Neural crest cell (in vitro differentiated cells): ENCODE data around the gene GHRHR. TPM values are rescaled to one million over a fixed set of nuclear protein-coding genes. Genes with fewer than 3 reads are reported as not detected.

Source experiments
- DNase-seq: peaks from one replicate; pipeline ENCODE4 v3.0.0; 2021; ENCODE audit warnings: low read depth, mixed read lengths, low spot score
- H3K27ac Mint-ChIP-seq: one replicate; pipeline ENCODE4 v1.8.0; 2021; ENCODE audit warnings: mild to moderate bottlenecking, mixed read lengths; ENCODE audit not compliant: unreplicated experiment
- H3K27me3 Mint-ChIP-seq: 2 replicates; pipeline ENCODE4 v1.8.0; 2021; ENCODE audit warnings: low read depth, mild to moderate bottlenecking, mixed read lengths
- H3K36me3 Mint-ChIP-seq: 2 replicates; pipeline ENCODE4 v1.8.0; 2021; ENCODE audit warnings: low read depth, mild to moderate bottlenecking, mixed read lengths
- H3K4me1 Mint-ChIP-seq: 2 replicates; pipeline ENCODE4 v1.8.0; 2021; ENCODE audit warnings: mixed read lengths
- H3K4me3 Mint-ChIP-seq: one replicate; pipeline ENCODE4 v1.8.0; 2021; ENCODE audit warnings: mild to moderate bottlenecking, mixed read lengths
- H3K9me3 Mint-ChIP-seq: 2 replicates; pipeline ENCODE4 v1.8.0; 2021; ENCODE audit warnings: mixed read lengths
- CTCF ChIP-seq: fragments of 200-600 bp; sonication (generic); conservative IDR thresholded peaks from 2 replicates; pipeline ENCODE4 v1.5.0; 2021; ENCODE audit warnings: antibody characterized with exemption, mild to moderate bottlenecking
- total RNA-seq: library from RNA; stranded (reverse); gene quantifications from 2 replicates; pipeline ENCODE4 v1.2.1, GENCODE V29; 2021

GHRHR gene
- total RNA-seq, 1 donor from 2014 or later = not detected

- DNase-seq = no peak
- no peak for TF ChIP-seq CTCF
- Mint-ChIP-seq H3K27me3 (no peaks in the 10 kb centered on the region), H3K4me1 (peaks cover 16% of the 10 kb centered on the region), H3K27ac (peak overlapping the region; percentile 78), H3K4me3 (no peak overlapping the region), H3K9me3 (peaks cover 3% of the 10 kb centered on the region), H3K36me3 (no peaks in the 10 kb centered on the region)
These were observed 31.8 kb downstream of the GHRHR start for GRCh38 chr7:30995536-30995935.

DNA sequence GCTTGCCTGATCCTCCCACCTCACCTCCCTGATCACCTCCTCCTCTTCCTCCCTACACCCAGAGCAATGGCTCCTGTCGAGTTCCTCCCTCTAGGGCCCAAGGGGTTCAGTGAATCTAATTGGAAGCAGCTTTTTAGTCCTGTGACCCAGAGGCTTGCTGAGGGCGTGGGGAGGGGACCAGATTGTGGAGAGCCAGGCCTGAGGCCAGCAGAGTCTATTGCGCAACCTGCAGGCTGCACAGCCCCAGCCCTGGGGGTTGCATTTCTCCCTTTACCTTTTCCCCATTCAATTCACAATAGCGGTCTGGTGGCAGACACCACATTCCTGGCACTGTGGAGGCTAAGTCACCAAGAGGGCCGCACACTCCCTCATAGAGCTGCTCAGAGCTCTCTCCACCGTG, 32.5 kb downstream of the GHRHR start:
- no peak for TF ChIP-seq CTCF
- peaks cover 3% of the 10 kb centered on the region for H3K9me3 Mint-ChIP-seq
- H3K4me1 Mint-ChIP-seq = peaks cover 16% of the 10 kb centered on the region
- DNase-seq = no peak
- no peak overlapping the region for H3K4me3 Mint-ChIP-seq
- H3K36me3 Mint-ChIP-seq = no peaks in the 10 kb centered on the region
- peak overlapping the region; percentile 35 for H3K27ac Mint-ChIP-seq
- H3K27me3 Mint-ChIP-seq = no peaks in the 10 kb centered on the region

DNA sequence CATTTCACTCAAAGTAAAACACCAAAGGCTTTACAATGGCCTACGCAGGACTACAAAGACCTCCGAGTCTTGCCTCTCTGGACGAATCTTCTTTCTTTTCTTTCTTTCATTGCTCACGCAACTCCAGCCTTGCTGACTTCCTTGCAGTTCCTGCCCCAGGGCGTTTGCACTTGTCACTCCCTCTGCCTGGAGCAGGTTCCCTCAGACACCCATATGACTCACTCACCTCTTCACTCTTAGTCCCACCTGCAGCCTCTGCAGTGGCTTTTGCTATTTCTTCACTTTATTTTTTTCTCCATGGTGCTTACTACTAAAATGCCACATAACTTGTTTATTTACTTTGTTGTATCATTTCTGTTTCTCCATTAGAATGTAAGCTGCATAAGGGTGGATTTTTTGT, 33.1 kb downstream of the GHRHR start:
- TF ChIP-seq CTCF = no peak
- H3K4me1 Mint-ChIP-seq = peaks cover 16% of the 10 kb centered on the region
- H3K4me3 Mint-ChIP-seq = no peak overlapping the region
- peaks cover 3% of the 10 kb centered on the region for H3K9me3 Mint-ChIP-seq
- H3K27me3 Mint-ChIP-seq = no peaks in the 10 kb centered on the region
- H3K27ac Mint-ChIP-seq = no peak overlapping the region
- DNase-seq = no peak
- no peaks in the 10 kb centered on the region for H3K36me3 Mint-ChIP-seq

DNA sequence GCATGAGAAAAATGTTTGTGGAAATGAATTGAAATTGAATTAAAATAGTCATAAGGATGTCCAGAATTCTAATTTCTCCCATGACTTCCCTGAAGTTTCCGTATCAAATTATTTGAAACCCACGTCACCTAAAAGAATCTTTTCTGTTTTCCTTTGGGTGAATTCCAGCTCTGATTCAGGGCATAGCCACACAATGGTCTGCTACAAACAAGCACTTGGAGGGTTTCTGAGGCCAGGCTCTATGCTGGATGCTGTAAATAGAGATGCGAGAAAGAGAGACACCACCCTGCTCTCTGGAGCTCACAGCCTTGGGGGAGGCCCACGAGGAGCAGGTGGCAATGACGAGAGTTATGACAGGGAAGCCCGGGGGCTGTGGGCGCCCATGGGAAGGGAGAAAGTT, 33.6 kb downstream of the GHRHR start:
- H3K27ac Mint-ChIP-seq = peak overlapping the region; percentile 36
- H3K4me3 Mint-ChIP-seq = no peak overlapping the region
- no peaks in the 10 kb centered on the region for H3K36me3 Mint-ChIP-seq
- H3K9me3 Mint-ChIP-seq = peaks cover 3% of the 10 kb centered on the region
- no peak for DNase-seq
- H3K27me3 Mint-ChIP-seq = no peaks in the 10 kb centered on the region
- TF ChIP-seq CTCF = no peak
- peaks cover 16% of the 10 kb centered on the region for H3K4me1 Mint-ChIP-seq

DNA sequence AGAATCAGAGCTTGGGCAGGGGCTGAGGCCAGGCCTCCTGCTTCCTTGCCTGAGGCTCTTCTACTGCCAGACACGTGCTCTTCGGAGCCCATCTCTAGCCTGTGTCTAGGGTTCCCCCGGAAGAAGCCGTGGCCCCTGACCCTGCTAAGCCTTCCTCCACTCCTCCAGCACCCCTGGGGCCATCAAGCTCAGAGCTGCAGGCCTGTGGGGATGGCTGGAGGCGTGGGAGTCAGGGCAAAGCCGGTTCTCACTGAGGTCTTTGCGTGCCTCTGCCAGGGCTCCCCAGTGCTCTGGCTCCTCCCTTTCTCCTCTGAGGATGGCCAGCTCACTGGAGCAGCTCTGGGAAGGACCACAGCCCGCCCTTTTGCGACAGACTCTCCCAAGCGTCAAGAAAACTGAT, 34.4 kb downstream of the GHRHR start:
- H3K4me1 Mint-ChIP-seq = peaks cover 16% of the 10 kb centered on the region
- H3K4me3 Mint-ChIP-seq = no peak overlapping the region
- TF ChIP-seq CTCF = no peak
- no peaks in the 10 kb centered on the region for H3K36me3 Mint-ChIP-seq
- peaks cover 3% of the 10 kb centered on the region for H3K9me3 Mint-ChIP-seq
- H3K27ac Mint-ChIP-seq = no peak overlapping the region
- no peak for DNase-seq
- no peaks in the 10 kb centered on the region for H3K27me3 Mint-ChIP-seq

DNA sequence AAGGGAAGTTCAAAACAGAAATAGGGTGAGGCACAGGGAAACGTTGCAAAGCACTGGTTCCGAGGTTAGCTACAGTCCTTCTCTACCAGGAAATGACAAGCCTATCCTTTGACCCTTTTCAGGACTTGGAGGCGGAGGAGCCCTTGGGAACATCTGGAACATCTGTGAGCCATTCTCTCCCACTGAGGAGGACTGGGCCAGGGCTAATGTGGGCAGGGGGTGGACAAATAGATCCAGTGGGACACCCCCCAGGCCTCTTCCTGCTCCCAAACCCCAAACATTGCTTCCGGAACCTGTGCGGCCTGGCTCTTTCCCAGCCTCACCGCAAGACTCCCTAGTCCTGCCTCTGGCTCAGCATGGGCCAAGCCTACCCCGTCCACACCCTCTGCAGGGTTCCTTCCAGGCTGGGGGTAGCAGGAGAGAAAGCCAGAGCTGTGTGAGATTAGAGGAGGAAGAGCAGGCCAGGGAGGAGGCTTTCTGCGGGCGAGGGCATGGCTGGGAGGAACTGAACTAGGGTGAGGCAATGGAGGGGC, 36.5 kb downstream of the GHRHR start:
- peaks cover 16% of the 10 kb centered on the region for H3K4me1 Mint-ChIP-seq
- no peaks in the 10 kb centered on the region for H3K27me3 Mint-ChIP-seq
- H3K27ac Mint-ChIP-seq = no peak overlapping the region
- no peak for TF ChIP-seq CTCF
- DNase-seq = no peak
- H3K36me3 Mint-ChIP-seq = no peaks in the 10 kb centered on the region
- H3K9me3 Mint-ChIP-seq = peaks cover 3% of the 10 kb centered on the region
- H3K4me3 Mint-ChIP-seq = no peak overlapping the region
